Measurements from ENCODE around the gene TUBG2.
"Not testable (repeated sequence)": the region's sequence is repeated elsewhere in the genome, so short reads cannot be mapped to it uniquely, and the experiment has no call there.

Gene TUBG2

DNA sequence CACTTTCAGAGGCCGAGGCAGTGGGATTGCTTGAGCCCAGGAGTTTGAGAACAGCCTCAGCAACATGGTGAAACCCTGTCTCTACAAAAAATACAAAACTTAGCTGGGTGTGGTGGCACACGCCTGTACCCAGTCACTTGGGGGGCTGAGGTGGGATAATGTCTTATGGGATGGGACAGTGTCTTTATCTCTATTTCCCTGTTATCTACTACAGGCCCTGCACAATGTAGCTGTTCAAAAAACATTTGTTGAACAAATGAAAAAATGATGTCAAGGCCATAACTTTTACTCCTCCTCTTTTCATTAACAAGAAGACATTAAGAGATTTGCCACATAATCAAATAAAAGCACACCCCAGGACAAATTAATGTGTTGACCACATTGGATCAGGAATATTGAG lies 35.8 kb upstream of the TUBG2 start:
- TF ChIP-seq, protein P1, sequence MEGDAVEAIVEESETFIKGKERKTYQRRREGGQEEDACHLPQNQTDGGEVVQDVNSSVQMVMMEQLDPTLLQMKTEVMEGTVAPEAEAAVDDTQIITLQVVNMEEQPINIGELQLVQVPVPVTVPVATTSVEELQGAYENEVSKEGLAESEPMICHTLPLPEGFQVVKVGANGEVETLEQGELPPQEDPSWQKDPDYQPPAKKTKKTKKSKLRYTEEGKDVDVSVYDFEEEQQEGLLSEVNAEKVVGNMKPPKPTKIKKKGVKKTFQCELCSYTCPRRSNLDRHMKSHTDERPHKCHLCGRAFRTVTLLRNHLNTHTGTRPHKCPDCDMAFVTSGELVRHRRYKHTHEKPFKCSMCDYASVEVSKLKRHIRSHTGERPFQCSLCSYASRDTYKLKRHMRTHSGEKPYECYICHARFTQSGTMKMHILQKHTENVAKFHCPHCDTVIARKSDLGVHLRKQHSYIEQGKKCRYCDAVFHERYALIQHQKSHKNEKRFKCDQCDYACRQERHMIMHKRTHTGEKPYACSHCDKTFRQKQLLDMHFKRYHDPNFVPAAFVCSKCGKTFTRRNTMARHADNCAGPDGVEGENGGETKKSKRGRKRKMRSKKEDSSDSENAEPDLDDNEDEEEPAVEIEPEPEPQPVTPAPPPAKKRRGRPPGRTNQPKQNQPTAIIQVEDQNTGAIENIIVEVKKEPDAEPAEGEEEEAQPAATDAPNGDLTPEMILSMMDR (conservative IDR thresholded peaks at IDR 0.05; ENCODE audit: control insufficient read depth, insufficient read depth, low read depth, low read length) = no peak
- no peak overlapping the region for H3K4me3 ChIP-seq (ENCODE audit: control insufficient read depth, low read depth, low read length)
- no peak for DNase-seq (ENCODE audit: low read depth)

DNA sequence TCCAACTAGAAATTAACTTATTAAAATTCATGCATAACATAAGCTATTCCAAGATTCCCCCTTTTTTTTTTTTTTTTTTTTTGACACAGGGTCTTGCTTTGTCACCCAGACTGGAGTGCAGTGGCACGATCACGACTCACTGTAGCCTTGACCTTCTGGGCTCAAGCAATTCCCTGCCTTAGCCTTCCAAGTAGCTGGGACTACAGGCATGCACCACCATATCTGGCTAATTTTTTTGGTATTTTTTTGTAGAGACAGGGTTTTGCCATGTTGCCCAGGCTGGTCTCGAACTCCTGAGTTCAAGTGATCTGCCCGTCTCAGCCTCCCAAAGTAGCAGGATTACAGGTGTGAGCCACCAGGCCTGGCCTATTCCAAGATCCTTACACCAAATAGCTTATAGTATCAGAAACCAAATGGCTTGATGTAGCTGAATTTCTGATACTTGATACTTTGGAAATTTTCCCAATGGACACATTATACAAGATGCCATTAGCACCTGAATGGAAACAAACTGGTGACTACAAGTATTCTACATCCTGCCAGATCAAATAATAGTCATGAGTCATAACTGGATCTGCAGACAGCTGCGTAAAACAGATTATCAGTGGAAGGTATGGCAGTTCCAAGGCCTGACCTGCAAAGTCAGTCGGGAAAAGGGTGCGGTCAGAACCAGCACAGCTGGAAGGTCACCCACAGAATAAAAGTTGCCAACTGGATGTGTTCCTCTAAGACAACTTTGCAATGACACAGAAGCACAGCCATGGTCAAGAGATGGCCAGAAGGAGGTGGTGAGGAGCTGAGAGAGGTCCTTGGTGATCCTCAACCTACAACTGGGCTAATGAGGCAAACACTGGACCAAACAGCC lies 35.1 kb upstream of the TUBG2 start:
- H3K4me3 ChIP-seq (ENCODE audit: control insufficient read depth, low read depth, low read length) = no peak overlapping the region
- peak; percentile 51 for DNase-seq (ENCODE audit: low read depth)
- TF ChIP-seq, protein P1 (conservative IDR thresholded peaks at IDR 0.05; ENCODE audit: control insufficient read depth, insufficient read depth, low read depth, low read length) = peak; percentile 4

DNA sequence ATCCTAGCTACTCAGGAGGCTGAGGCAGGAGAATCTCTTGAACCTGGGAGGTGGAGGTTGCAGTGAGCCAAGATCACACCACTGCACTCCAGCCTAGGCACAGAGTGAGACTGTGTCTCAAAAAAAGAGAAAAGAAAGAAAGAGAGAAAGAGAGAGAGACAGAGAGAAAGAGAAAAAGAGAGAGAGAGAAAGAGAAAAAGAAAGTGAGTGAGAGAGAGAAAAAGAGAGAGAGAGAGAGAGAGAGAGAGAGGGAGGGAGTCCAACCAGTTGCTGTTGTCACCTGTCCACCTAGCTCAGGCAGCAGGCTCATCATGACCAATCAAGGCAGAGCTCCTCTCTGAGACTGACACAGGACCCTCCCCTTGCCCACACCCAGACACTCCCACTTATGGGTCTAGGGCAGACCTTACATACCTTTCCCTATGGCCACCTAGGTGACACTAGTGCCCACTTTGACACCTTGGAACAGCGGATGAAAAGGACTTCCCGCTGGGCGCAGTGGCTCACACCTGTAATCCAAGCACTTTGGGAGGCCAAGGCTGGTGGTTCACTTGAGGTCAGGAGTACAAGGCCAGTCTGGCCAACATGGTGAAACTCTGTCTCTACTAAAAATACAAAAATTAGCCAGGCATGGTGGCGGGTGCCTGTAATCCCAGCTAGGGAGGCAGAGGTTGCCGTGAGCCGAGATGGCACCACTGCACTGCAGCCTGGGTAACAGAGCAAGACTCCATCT lies 31.9 kb upstream of the TUBG2 start:
- not testable (repeated sequence) for H3K4me3 ChIP-seq (ENCODE audit: control insufficient read depth, low read depth, low read length); DNase-seq (ENCODE audit: low read depth)

DNA sequence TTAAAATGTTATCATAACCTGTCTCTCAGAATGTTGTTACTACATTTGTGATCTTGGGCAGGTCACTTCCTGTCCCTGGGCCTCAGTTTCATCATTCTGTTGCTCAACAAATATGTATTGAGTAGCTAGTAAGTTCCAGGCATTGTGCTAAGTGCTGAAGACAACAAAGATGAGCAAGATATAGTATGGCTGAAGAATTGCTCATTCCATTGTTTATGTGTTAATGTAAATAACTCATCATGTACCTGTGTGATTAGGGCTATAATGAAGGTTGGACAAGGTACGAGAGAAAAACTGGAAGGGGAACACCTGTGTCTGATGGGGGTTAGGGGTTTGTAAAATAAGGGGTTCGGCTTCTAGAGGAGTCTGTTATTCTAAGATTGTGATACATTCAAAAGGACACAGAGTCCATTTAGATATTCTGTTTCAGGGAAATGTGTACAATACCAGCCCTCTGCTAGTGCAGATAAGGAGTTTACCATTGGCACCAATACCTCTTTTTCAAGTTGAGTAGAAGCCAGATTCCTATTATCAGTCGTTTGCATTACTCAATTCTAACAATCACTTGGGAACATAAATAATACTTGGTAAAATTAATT lies 29.6 kb upstream of the TUBG2 start:
- no peak overlapping the region for H3K4me3 ChIP-seq (ENCODE audit: control insufficient read depth, low read depth, low read length)
- DNase-seq (ENCODE audit: low read depth) = no peak
- TF ChIP-seq, protein P1 (conservative IDR thresholded peaks at IDR 0.05; ENCODE audit: control insufficient read depth, insufficient read depth, low read depth, low read length) = no peak

DNA sequence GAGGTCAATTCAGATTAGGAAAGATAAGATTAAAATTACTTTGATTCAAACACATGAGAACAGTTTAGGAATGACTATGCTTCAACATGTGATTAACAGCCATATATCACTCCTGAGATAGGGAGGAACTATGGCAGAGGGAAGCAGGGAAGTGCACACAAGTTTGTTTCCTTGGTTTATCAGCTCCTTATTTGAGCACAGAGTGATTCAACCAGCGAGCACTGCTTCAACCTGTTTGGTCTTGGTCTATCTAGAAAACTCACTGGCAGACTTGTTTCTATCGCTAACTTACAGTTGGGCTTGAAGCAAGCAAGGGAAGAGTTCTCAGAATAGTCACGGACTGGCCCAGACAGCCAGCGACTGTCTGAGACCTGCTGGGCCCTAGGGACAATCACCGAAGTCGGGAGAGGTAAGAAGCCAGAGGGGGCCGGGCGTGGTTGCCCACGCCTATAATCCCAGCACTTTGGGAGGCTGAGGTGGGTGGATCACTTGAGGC lies 26.1 kb upstream of the TUBG2 start:
- H3K4me3 ChIP-seq (ENCODE audit: control insufficient read depth, low read depth, low read length) = no peak overlapping the region
- TF ChIP-seq, protein P1 (conservative IDR thresholded peaks at IDR 0.05; ENCODE audit: control insufficient read depth, insufficient read depth, low read depth, low read length) = no peak
- no peak for DNase-seq (ENCODE audit: low read depth)

DNA sequence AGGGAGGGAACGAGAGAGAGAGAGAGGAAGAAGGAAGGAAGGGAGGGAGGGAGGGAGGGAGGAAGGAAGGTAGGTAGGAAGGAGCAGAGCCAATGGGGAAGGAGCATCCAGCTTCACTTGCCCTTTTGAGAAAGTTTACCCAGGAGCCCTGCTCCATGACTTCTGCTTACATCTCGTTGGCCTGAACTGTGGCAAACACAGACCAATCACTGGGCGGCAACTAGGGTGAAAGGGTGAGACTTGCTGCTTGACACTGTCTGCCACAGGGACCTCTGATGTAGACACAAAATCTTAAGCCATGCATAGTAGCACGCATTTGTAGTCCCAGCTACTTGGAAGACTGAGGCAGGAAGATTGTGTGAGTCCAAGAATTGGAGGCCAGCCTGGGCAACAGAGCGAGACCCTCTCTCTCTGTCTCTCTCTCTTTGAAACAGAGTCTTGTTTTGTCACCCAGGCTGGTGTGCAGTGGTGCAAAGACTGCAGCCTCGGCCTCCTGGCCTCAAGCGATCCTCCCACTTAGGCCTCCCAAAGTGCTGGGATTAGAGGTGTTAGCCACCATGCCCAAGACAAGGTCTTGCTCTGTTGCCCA lies 19.5 kb upstream of the TUBG2 start:
- H3K4me3 ChIP-seq (ENCODE audit: control insufficient read depth, low read depth, low read length) = no peak overlapping the region
- DNase-seq (ENCODE audit: low read depth) = no peak
- TF ChIP-seq, protein P1 (conservative IDR thresholded peaks at IDR 0.05; ENCODE audit: control insufficient read depth, insufficient read depth, low read depth, low read length) = no peak

All from fibroblast of mammary gland (primary cell).